BJ (cell line): ENCODE measurements around the gene DUSP28. TPM values are rescaled to one million over a fixed set of nuclear protein-coding genes. Genes with fewer than 3 reads are reported as not detected.

Experiments used
- CTCF ChIA-PET: fragments of 350-600 bp; formaldehyde crosslinking; extraction: SDS; loops from one replicate; lab custom pipeline; 2021; ENCODE audit warnings: antibody characterized with exemption, inconsistent platforms; lab: Yijun Ruan, JAX
- POLR2A ChIA-PET: fragments of 300-600 bp; sonication (Branson Sonifier 250); formaldehyde crosslinking; extraction: SDS; loops from one replicate; lab custom pipeline; 2021; ENCODE audit warnings: antibody characterized with exemption; lab: Charles Lee
- DNase-seq: peaks from one replicate; pipeline ENCODE4 v3.0.0-alpha.2; 2011; ENCODE audit warnings: low read depth
- H3K27me3 ChIP-seq: 2 replicates; pipeline ENCODE4 v1.6.0; 2011; ENCODE audit warnings: low read length; ENCODE audit not compliant: control insufficient read depth, insufficient read depth
- H3K36me3 ChIP-seq: 2 replicates; pipeline ENCODE4 v1.5.1; 2011; ENCODE audit warnings: low read length; ENCODE audit not compliant: control insufficient read depth, insufficient read depth
- H3K4me3 ChIP-seq: 2 replicates; pipeline ENCODE4 v1.5.1; 2011; ENCODE audit warnings: low read depth, mild to moderate bottlenecking, control low read depth, low read length
- CTCF ChIP-seq: IDR thresholded peaks from 2 replicates; pipeline ENCODE4 v1.5.1; 2011; ENCODE audit warnings: low read depth, mild to moderate bottlenecking, control low read depth, inconsistent platforms, low read length, moderate library complexity; ENCODE audit not compliant: insufficient read depth
- polyA minus RNA-seq: library from RNA; depleted of rRNA, polyadenylated mRNA; stranded (reverse); fragments of >200 nt; gene quantifications from 2 replicates; pipeline ENCODE4 v1.2.3, GENCODE V29; 2011; rRNA and poly(A)+ RNA removed
- polyA plus RNA-seq: library from polyadenylated mRNA; depleted of rRNA; stranded (reverse); fragments of >200 nt; gene quantifications from 2 replicates; pipeline ENCODE4 v1.2.3, GENCODE V29; 2011; rRNA removed

The DUSP28 gene
- polyA plus RNA-seq (3.1 and 4.6 TPM in 2 replicates), polyA minus RNA-seq (1.8 TPM in 2 replicates)

- Histone ChIP-seq H3K27me3 (no peaks in the 10 kb centered on the region), H3K36me3 (no peaks in the 10 kb centered on the region; the same call in 1 of the 2 replicates), H3K4me3 (peak within 1 kb of the TSS; percentile 76)
- CTCF ChIA-PET: interaction anchor here (1.4 to 1.8 kb wide), 3 partner anchors 8 to 47 kb away, joined by 3 to 12 read pairs (median 5); no protein-coding TSS in a partner anchor
- POLR2A ChIA-PET: no interaction called here
- peak; percentile 35 for DNase-seq
- TF ChIP-seq CTCF: no peak
These were observed at the start of gene DUSP28 for GRCh38 chr2:240560084-240560479. TSS of gene DUSP28 (plus strand) at chr2:240560357. CDS start at chr2:240560685, 328 bp downstream.

- Histone ChIP-seq H3K27me3 (no peaks in the 10 kb centered on the region), H3K36me3 (no peaks in the 10 kb centered on the region; the same call in 1 of the 2 replicates), H3K4me3 (no peak overlapping the region)
- CTCF ChIA-PET: no interaction called here
- POLR2A ChIA-PET: no interaction called here
- DNase-seq: no peak
- no peak for TF ChIP-seq CTCF
These were observed 49.5 kb upstream of the DUSP28 start for GRCh38 chr2:240510513-240511210.

- no peaks in the 10 kb centered on the region for H3K27me3 ChIP-seq
- ChIA-PET CTCF (interaction anchor here (0.6 to 1.3 kb wide), 3 partner anchors 8 to 329 kb away, joined by 3 to 4 read pairs (median 3); no protein-coding TSS in a partner anchor), POLR2A (no interaction called here)
- no peak for TF ChIP-seq CTCF
- no peak overlapping the region for H3K4me3 ChIP-seq
- no peaks in the 10 kb centered on the region; the same call in 1 of the 2 replicates for H3K36me3 ChIP-seq
- DNase-seq: no peak
These were observed 48.6 kb upstream of the DUSP28 start for GRCh38 chr2:240511351-240512108.

- no peaks in the 10 kb centered on the region; the same call in 1 of the 2 replicates for H3K36me3 ChIP-seq
- ChIA-PET CTCF (interaction anchor here (0.7 to 2.6 kb wide), 4 partner anchors 12 to 328 kb away, joined by 3 to 12 read pairs (median 4); partner anchors contain the start of gene DUSP28), POLR2A (no interaction called here)
- no peak overlapping the region for H3K4me3 ChIP-seq
- no peak for TF ChIP-seq CTCF
- no peak for DNase-seq
- H3K27me3 ChIP-seq: no peaks in the 10 kb centered on the region
These were observed 48.1 kb upstream of the DUSP28 start for GRCh38 chr2:240512109-240512485.
